Keratinocyte (primary cell): ENCODE data around the gene SFT2D3. TPM values are rescaled to one million over a fixed set of nuclear protein-coding genes. Genes with fewer than 3 reads are reported as not detected.

Source experiments
- DNase-seq: peaks from one replicate; pipeline ENCODE4 v3.0.0-alpha.2; 2011; ENCODE audit warnings: low read depth, missing footprints, low spot score
- FAIRE-seq: peaks from 2 replicates; lab custom pipeline; 2011; peaks lifted over from hg19 to GRCh38; lab: Jason Lieb, UNC
- H2AFZ ChIP-seq: 2 replicates; pipeline ENCODE4 v1.6.0; 2012; ENCODE audit warnings: low read length, control low read depth, inconsistent platforms; ENCODE audit not compliant: control insufficient read depth
- H3K27ac ChIP-seq: 2 replicates; pipeline ENCODE4 v1.5.1; 2011; ENCODE audit warnings: low read length; ENCODE audit not compliant: control insufficient read depth, insufficient read depth
- H3K27me3 ChIP-seq: 3 replicates; pipeline ENCODE4 v1.6.0; 2011; ENCODE audit warnings: low read length; ENCODE audit not compliant: control insufficient read depth, insufficient read depth; ENCODE audit errors: extremely low read depth
- H3K36me3 ChIP-seq, 2 experiments: 2 replicates in 1 of 2; 3 replicates in 1 of 2; pipeline ENCODE4 v1.5.1; 2011; ENCODE audit warnings: low read length in 2 of 2, mild to moderate bottlenecking in 1 of 2; ENCODE audit not compliant: control insufficient read depth in 2 of 2, insufficient read depth in 2 of 2; ENCODE audit errors: extremely low read depth in 1 of 2
- H3K4me1 ChIP-seq: 3 replicates; pipeline ENCODE4 v1.5.1; 2011; ENCODE audit warnings: low read length; ENCODE audit not compliant: control insufficient read depth, insufficient read depth; ENCODE audit errors: extremely low read depth
- H3K4me2 ChIP-seq: 3 replicates; pipeline ENCODE4 v1.6.0; 2011; ENCODE audit warnings: low read depth, low read length; ENCODE audit not compliant: control insufficient read depth, insufficient read depth; ENCODE audit errors: extremely low read depth
- H3K4me3 ChIP-seq, 3 experiments: fragments of 200-600 bp in 1 of 3; sonication (generic) in 1 of 3; 2 replicates in 2 of 3; 3 replicates in 1 of 3; pipeline ENCODE4 v1.5.1; 2011 to 2016; ENCODE audit warnings: low read length in 3 of 3, mild to moderate bottlenecking in 3 of 3, control low read depth in 2 of 3, inconsistent platforms in 1 of 3, low read depth in 1 of 3, mixed read lengths in 1 of 3, mixed run types in 1 of 3, moderate library complexity in 1 of 3; ENCODE audit not compliant: control insufficient read depth in 2 of 3, insufficient read depth in 2 of 3; ENCODE audit errors: extremely low read depth in 1 of 3
- H3K79me2 ChIP-seq: 2 replicates; pipeline ENCODE4 v1.6.0; 2012; ENCODE audit warnings: low read length; ENCODE audit not compliant: control insufficient read depth, insufficient read depth
- H3K9ac ChIP-seq: 3 replicates; pipeline ENCODE4 v1.6.0; 2011; ENCODE audit warnings: low read length; ENCODE audit not compliant: control insufficient read depth, insufficient read depth; ENCODE audit errors: extremely low read depth
- H3K9me1 ChIP-seq: 3 replicates; pipeline ENCODE4 v1.6.0; 2011; ENCODE audit warnings: low read length; ENCODE audit not compliant: control insufficient read depth, insufficient read depth; ENCODE audit errors: extremely low read depth
- H3K9me3 ChIP-seq: 2 replicates; pipeline ENCODE4 v1.5.1; 2012; ENCODE audit warnings: low read depth, low read length; ENCODE audit not compliant: control insufficient read depth
- H4K20me1 ChIP-seq: 3 replicates; pipeline ENCODE4 v1.6.0; 2011; ENCODE audit warnings: low read length; ENCODE audit not compliant: control insufficient read depth, insufficient read depth; ENCODE audit errors: extremely low read depth
- EZH2 ChIP-seq: IDR thresholded peaks from one replicate; pipeline ENCODE4 v1.6.1; 2012; ENCODE audit warnings: inconsistent platforms, mild to moderate bottlenecking, low read length, moderate library complexity
- dilution Hi-C: fragments of 300-500 bp; cut with MboI; formaldehyde crosslinking; loops from one replicate; pipeline ENCODE4 v1.7.0; 2020; ENCODE audit warnings: low sequenced_read_pairs; ENCODE audit not compliant: extremely low pct_ligation_motif_present
- polyA plus RNA-seq, 5 experiments: library from polyadenylated mRNA; depleted of rRNA in 3 of 5; stranded (reverse) in 3 of 5; stranded (forward) in 1 of 5; unstranded in 1 of 5; fragments of >200 nt; gene quantifications; 1 replicate in 1 of 5; 2 replicates in 3 of 5; 3 replicates in 1 of 5; pipeline versions ENCODE4 v1.2.1 to v1.2.3, GENCODE V29; 2011 to 2012; ENCODE audit warnings: missing spikeins in 2 of 5, low read depth in 1 of 5, low replicate concordance in 1 of 5
- TF ChIP-seq, protein P1 (sequence below), 3 experiments: IDR thresholded peaks in 1 of 3; conservative IDR thresholded peaks in 1 of 3; optimal IDR thresholded peaks in 1 of 3; 2 replicates in 2 of 3; 3 replicates in 1 of 3; pipeline versions ENCODE3 to v1.5.1; 2011; ENCODE audit warnings: low read length in 3 of 3, mild to moderate bottlenecking in 3 of 3, moderate library complexity in 2 of 3, control low read depth in 1 of 3, inconsistent platforms in 1 of 3; ENCODE audit not compliant: insufficient read depth in 2 of 3; ENCODE audit errors: extremely low read depth in 1 of 3

Gene SFT2D3
- polyA plus RNA-seq, 1 donor (not counting 4 experiments of a cell fraction or from before 2014, with no cell fraction given): 2.4 TPM

DNA sequence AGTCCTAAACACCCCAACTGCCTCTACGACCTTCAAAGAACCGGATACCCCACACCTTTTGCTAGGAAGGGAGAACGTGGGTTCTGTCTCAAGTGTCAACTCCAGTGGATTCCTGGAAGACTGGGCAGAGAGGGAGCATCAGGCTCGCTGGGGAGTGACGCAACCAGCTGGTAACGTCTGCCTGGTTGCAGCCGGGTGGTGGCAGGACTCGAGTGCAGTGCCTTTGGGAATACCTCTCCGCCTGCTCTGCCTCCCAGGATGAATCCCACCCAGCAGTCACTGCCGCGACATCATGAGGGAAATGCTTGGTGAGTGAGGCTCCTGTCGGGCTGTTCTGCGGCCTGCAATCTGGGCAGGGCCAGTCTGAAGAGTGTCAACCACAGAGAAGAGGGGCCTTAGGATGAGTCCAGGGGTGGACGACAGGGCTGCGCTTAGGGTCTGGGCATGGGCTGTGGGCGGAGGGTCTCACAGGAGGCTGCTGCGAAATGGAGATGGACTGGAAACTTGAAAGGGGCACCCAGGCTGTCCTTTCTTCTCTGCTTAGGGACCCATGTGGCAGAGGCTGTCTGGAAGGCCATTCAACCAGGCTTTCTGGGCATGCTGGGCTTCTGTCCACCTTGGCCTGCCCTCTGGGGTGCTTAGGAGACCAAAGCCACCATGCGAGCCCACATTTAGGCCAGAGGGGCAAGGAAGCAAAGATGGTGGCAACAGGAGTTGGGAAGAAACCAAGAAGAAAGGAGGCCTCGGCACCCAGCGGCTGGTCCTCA, 42.5 kb upstream of the SFT2D3 start:
- H4K20me1 ChIP-seq: no peaks in the 10 kb centered on the region
- H3K27ac ChIP-seq: no peak overlapping the region
- H3K9ac ChIP-seq: no peak overlapping the region
- dilution Hi-C loops: no loop called here
- no peaks in the 10 kb centered on the region for H3K9me3 ChIP-seq
- DNase-seq (no peak), FAIRE-seq (no peak)
- H3K4me2 ChIP-seq: no peak overlapping the region
- peaks cover 5% of the 10 kb centered on the region for H3K4me1 ChIP-seq
- H3K9me1 ChIP-seq: no peaks in the 10 kb centered on the region
- no peak overlapping the region for H3K4me3 ChIP-seq
- H3K27me3 ChIP-seq: peaks cover 9% of the 10 kb centered on the region
- TF ChIP-seq EZH2: no peak
- TF ChIP-seq, protein P1, sequence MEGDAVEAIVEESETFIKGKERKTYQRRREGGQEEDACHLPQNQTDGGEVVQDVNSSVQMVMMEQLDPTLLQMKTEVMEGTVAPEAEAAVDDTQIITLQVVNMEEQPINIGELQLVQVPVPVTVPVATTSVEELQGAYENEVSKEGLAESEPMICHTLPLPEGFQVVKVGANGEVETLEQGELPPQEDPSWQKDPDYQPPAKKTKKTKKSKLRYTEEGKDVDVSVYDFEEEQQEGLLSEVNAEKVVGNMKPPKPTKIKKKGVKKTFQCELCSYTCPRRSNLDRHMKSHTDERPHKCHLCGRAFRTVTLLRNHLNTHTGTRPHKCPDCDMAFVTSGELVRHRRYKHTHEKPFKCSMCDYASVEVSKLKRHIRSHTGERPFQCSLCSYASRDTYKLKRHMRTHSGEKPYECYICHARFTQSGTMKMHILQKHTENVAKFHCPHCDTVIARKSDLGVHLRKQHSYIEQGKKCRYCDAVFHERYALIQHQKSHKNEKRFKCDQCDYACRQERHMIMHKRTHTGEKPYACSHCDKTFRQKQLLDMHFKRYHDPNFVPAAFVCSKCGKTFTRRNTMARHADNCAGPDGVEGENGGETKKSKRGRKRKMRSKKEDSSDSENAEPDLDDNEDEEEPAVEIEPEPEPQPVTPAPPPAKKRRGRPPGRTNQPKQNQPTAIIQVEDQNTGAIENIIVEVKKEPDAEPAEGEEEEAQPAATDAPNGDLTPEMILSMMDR (optimal IDR thresholded peaks at IDR 0.05 in 1 of 3, IDR thresholded peaks at IDR 0.05 in 1 of 3, conservative IDR thresholded peaks at IDR 0.05 in 1 of 3; ENCODE audit: extremely low read depth in 1 of 3, insufficient read depth in 2 of 3, low read length in 3 of 3): no peak
- no peaks in the 10 kb centered on the region for H3K79me2 ChIP-seq
- no peak overlapping the region for H2AFZ ChIP-seq
- H3K36me3 ChIP-seq: no peaks in the 10 kb centered on the region

DNA sequence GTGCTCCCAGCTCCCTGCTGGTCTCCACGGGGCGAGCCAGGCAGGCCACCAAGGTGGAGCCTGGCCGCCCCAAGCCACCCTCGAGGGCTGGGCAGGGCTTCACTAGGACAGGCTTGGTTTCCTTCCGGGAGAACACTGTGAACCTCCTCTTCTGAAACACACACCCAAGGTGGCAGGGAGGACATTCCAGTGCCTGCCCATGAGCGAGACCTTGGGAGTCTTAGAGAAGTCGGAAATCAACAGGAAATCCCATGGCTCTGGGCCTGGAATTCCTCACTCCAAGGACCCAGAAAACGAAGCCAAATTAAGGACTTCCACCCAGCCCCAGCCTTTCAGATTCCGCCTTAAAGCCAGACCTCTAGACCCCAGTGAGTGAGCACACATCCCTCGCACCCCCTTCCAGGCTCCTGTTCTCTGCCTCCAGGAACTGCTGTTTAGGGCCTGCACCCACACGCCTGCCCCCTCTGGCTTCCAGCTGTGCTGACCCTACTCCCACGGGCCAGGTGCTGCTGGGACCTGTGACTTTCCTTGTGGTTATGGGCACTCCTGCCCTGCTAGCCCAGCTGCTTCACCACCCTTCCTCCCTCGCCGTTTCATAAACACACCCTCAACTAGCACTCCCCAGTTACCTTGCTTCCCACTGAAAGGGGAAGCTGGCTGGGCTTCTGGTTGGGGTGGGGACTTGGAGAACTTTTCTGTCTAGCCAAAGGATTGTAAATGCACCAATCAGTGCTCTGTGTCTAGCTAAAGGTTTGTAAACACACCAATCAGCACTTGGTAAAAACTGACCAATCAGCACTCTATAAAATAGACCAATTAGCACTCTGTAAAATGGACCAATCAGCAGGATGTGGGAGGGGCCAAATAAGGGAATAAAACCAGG, 41.6 kb upstream of the SFT2D3 start:
- no peak for FAIRE-seq
- no peak for DNase-seq
- H2AFZ ChIP-seq: no peak overlapping the region
- H3K36me3 ChIP-seq: no peaks in the 10 kb centered on the region
- H3K27ac ChIP-seq: no peak overlapping the region
- H4K20me1 ChIP-seq: no peaks in the 10 kb centered on the region
- no peak overlapping the region for H3K9ac ChIP-seq
- H3K4me1 ChIP-seq: peaks cover 5% of the 10 kb centered on the region
- no peak overlapping the region for H3K4me3 ChIP-seq
- no peaks in the 10 kb centered on the region for H3K9me3 ChIP-seq
- no peaks in the 10 kb centered on the region for H3K9me1 ChIP-seq
- H3K27me3 ChIP-seq: peaks cover 16% of the 10 kb centered on the region
- no peak overlapping the region for H3K4me2 ChIP-seq
- H3K79me2 ChIP-seq: no peaks in the 10 kb centered on the region
- dilution Hi-C loops: no loop called here
- TF ChIP-seq EZH2: no peak
- TF ChIP-seq, protein P1 (optimal IDR thresholded peaks at IDR 0.05 in 1 of 3, IDR thresholded peaks at IDR 0.05 in 1 of 3, conservative IDR thresholded peaks at IDR 0.05 in 1 of 3; ENCODE audit: extremely low read depth in 1 of 3, insufficient read depth in 2 of 3, low read length in 3 of 3): no peak
